ENCODE data around the gene OGFOD2. TPM values are rescaled to one million over a fixed set of nuclear protein-coding genes. Genes with fewer than 3 reads are reported as not detected.
A peak's percentile ranks its signal among the peaks of the same experiment; 100 is the strongest.

The OGFOD2 gene
- total RNA-seq (10 to 100 TPM; 17.4 to 45.3 (median 43.7) TPM), total RNA-seq (1.2 to 7.3 (median 3.3) reads per million in 29 experiments)
- 10.2 TPM for total RNA-seq (2013)

- peaks cover 26 to 48% (median 37%) of the 10 kb centered on the region in 3 donors for H3K4me1 Mint-ChIP-seq
- no peaks in the 10 kb centered on the region for H3K27me3 ChIP-seq (replicated peaks in 1 of 2; ENCODE audit: control insufficient read depth in 2 of 2, extremely low read depth in 1 of 2, insufficient read depth in 2 of 2, low read length in 1 of 2)
- CTCF ChIA-PET, result interaction anchor here in 1 of 2 donors (0.8 to 1.2 kb wide), 4 partner anchors 9 to 96 kb away, joined by 3 to 5 read pairs (median 4); partner anchors contain the start of gene ABCB9
- peak within 1 kb of the TSS; percentile 97 for H3K4me3 Mint-ChIP-seq
- peak within 1 kb of the TSS; percentile 92 to 94 for H3K4me3 ChIP-seq (ENCODE audit: control insufficient read depth in 1 of 2, extremely low read depth in 1 of 2, low read length in 1 of 2)
- no peaks in the 10 kb centered on the region for H3K9me3 Mint-ChIP-seq
- peaks cover 15 to 55% of the 10 kb centered on the region in 2 experiments for H3K4me1 ChIP-seq (ENCODE audit: control insufficient read depth in 1 of 2, extremely low read depth in 1 of 2, insufficient read depth in 2 of 2, low read length in 2 of 2)
- H3K27ac ChIP-seq (ENCODE audit: low read length), result peak within 1 kb of the TSS; percentile 99
- no peaks in the 10 kb centered on the region for H3K9me3 ChIP-seq
- H3K27ac Mint-ChIP-seq, result peak within 1 kb of the TSS; percentile 99 to 100
- POLR2A ChIA-PET, result interaction anchor here (0.5 to 1.0 kb wide), 8 partner anchors 9 to 1678 kb away, joined by 3 to 12 read pairs (median 5); partner anchors contain the start of gene TMED2 (in 1 of the 2)
- WGBS (ENCODE audit: insufficient coverage), result under 1% methylated on average over 54 of the region's 66 CpGs
- H3K36me3 ChIP-seq (ENCODE audit: control insufficient read depth in 2 of 2, extremely low read depth in 1 of 2, insufficient read depth in 1 of 2, low read length in 1 of 2), result peaks cover 5 to 12% of the 10 kb centered on the region in 2 donors
- H3K36me3 Mint-ChIP-seq, result no peaks in the 10 kb centered on the region
- no peaks in the 10 kb centered on the region for H3K27me3 Mint-ChIP-seq
- ATAC-seq (replicated peaks in 1 of 4) (peak; percentile 83 to 88 (median 85)), DNase-seq (peak; percentile 87 to 96 (median 93))
Observed at GRCh38 chr12:122974892-122975789, at the start of gene OGFOD2. TSS of gene OGFOD2 (plus strand) at chr12:122975244. CDS start at chr12:122975252, 8 bp downstream.

- ATAC-seq (replicated peaks in 1 of 4), result no peak
- Histone ChIP-seq H3K4me3 (ENCODE audit: control insufficient read depth in 1 of 2, extremely low read depth in 1 of 2, low read length in 1 of 2) (no peak overlapping the region), H3K27ac (ENCODE audit: low read length) (no peak overlapping the region), H3K4me1 (ENCODE audit: control insufficient read depth in 1 of 2, extremely low read depth in 1 of 2, insufficient read depth in 2 of 2, low read length in 2 of 2) (peaks cover 0 to 3% of the 10 kb centered on the region in 2 experiments), H3K9me3 (no peaks in the 10 kb centered on the region), H3K27me3 (replicated peaks in 1 of 2; ENCODE audit: control insufficient read depth in 2 of 2, extremely low read depth in 1 of 2, insufficient read depth in 2 of 2, low read length in 1 of 2) (peaks cover 0 to 3% of the 10 kb centered on the region in 2 experiments), H3K36me3 (ENCODE audit: control insufficient read depth in 2 of 2, extremely low read depth in 1 of 2, insufficient read depth in 1 of 2, low read length in 1 of 2) (peaks cover 0 to 4% of the 10 kb centered on the region in 2 donors)
- DNase-seq, result no peak
- ChIA-PET CTCF (no interaction called here), POLR2A (no interaction called here)
- Mint-ChIP-seq H3K27me3 (no peaks in the 10 kb centered on the region), H3K4me3 (no peak overlapping the region), H3K9me3 (no peaks in the 10 kb centered on the region), H3K36me3 (no peaks in the 10 kb centered on the region), H3K27ac (no peak overlapping the region), H3K4me1 (peaks cover 0 to 2% (median 0%) of the 10 kb centered on the region in 3 donors)
- WGBS (ENCODE audit: insufficient coverage), result 67% methylated on average over 5 of the region's 11 CpGs
Observed at GRCh38 chr12:122927756-122928403, 47.2 kb upstream of the OGFOD2 start.

GRCh38 chr12:122928404-122929147 is 46.5 kb upstream of the OGFOD2 start:
- H3K4me1 ChIP-seq (ENCODE audit: control insufficient read depth in 1 of 2, extremely low read depth in 1 of 2, insufficient read depth in 2 of 2, low read length in 2 of 2), result peaks cover 0 to 3% of the 10 kb centered on the region in 2 experiments
- no peaks in the 10 kb centered on the region for H3K9me3 Mint-ChIP-seq
- H3K27me3 ChIP-seq (replicated peaks in 1 of 2; ENCODE audit: control insufficient read depth in 2 of 2, extremely low read depth in 1 of 2, insufficient read depth in 2 of 2, low read length in 1 of 2), result peaks cover 0 to 3% of the 10 kb centered on the region in 2 experiments
- no peak overlapping the region for H3K27ac ChIP-seq (ENCODE audit: low read length)
- no peak for ATAC-seq (replicated peaks in 1 of 4)
- no peaks in the 10 kb centered on the region for H3K9me3 ChIP-seq
- H3K27me3 Mint-ChIP-seq, result no peaks in the 10 kb centered on the region
- ChIA-PET POLR2A (no interaction called here), CTCF (no interaction called here)
- no peak overlapping the region for H3K4me3 Mint-ChIP-seq
- H3K27ac Mint-ChIP-seq, result no peak overlapping the region
- H3K36me3 ChIP-seq (ENCODE audit: control insufficient read depth in 2 of 2, extremely low read depth in 1 of 2, insufficient read depth in 1 of 2, low read length in 1 of 2), result peaks cover 0 to 4% of the 10 kb centered on the region in 2 donors
- no peak for DNase-seq
- H3K4me1 Mint-ChIP-seq, result peaks cover 0 to 2% (median 0%) of the 10 kb centered on the region in 3 donors
- 93% methylated on average over 8 of the region's 12 CpGs for WGBS (ENCODE audit: insufficient coverage)
- H3K36me3 Mint-ChIP-seq, result no peaks in the 10 kb centered on the region
- no peak overlapping the region for H3K4me3 ChIP-seq (ENCODE audit: control insufficient read depth in 1 of 2, extremely low read depth in 1 of 2, low read length in 1 of 2)

- Mint-ChIP-seq H3K27ac (no peak overlapping the region), H3K9me3 (no peaks in the 10 kb centered on the region), H3K4me1 (peaks cover 0 to 2% (median 0%) of the 10 kb centered on the region in 3 donors), H3K36me3 (no peaks in the 10 kb centered on the region), H3K4me3 (no peak overlapping the region), H3K27me3 (no peaks in the 10 kb centered on the region)
- DNase-seq (no peak), ATAC-seq (replicated peaks in 1 of 4) (no peak)
- Histone ChIP-seq H3K9me3 (no peaks in the 10 kb centered on the region), H3K27ac (ENCODE audit: low read length) (no peak overlapping the region), H3K27me3 (replicated peaks in 1 of 2; ENCODE audit: control insufficient read depth in 2 of 2, extremely low read depth in 1 of 2, insufficient read depth in 2 of 2, low read length in 1 of 2) (peaks cover 0 to 3% of the 10 kb centered on the region in 2 experiments), H3K4me3 (ENCODE audit: control insufficient read depth in 1 of 2, extremely low read depth in 1 of 2, low read length in 1 of 2) (no peak overlapping the region), H3K36me3 (ENCODE audit: control insufficient read depth in 2 of 2, extremely low read depth in 1 of 2, insufficient read depth in 1 of 2, low read length in 1 of 2) (peaks cover 0 to 4% of the 10 kb centered on the region in 2 donors), H3K4me1 (ENCODE audit: control insufficient read depth in 1 of 2, extremely low read depth in 1 of 2, insufficient read depth in 2 of 2, low read length in 2 of 2) (peaks cover 0 to 3% of the 10 kb centered on the region in 2 experiments)
- WGBS (ENCODE audit: insufficient coverage), result 100% methylated on average over 7 of the region's 14 CpGs
- ChIA-PET POLR2A (interaction anchor here in 1 of 2 donors (0.5 kb wide), 1 partner anchor 239 kb away, joined by 4 read pairs; no protein-coding TSS in a partner anchor), CTCF (no interaction called here)
Observed at GRCh38 chr12:122929148-122929538, 45.9 kb upstream of the OGFOD2 start.

GRCh38 chr12:122929812-122930211 is 45.2 kb upstream of the OGFOD2 start:
- H3K9me3 Mint-ChIP-seq, result no peaks in the 10 kb centered on the region
- H3K9me3 ChIP-seq, result no peaks in the 10 kb centered on the region
- WGBS (ENCODE audit: insufficient coverage), result 95% methylated on average over 23 of the region's 23 CpGs
- H3K27me3 ChIP-seq (replicated peaks in 1 of 2; ENCODE audit: control insufficient read depth in 2 of 2, extremely low read depth in 1 of 2, insufficient read depth in 2 of 2, low read length in 1 of 2), result peaks cover 0 to 3% of the 10 kb centered on the region in 2 experiments
- no peak overlapping the region for H3K4me3 ChIP-seq (ENCODE audit: control insufficient read depth in 1 of 2, extremely low read depth in 1 of 2, low read length in 1 of 2)
- no peak overlapping the region for H3K27ac ChIP-seq (ENCODE audit: low read length)
- H3K36me3 ChIP-seq (ENCODE audit: control insufficient read depth in 2 of 2, extremely low read depth in 1 of 2, insufficient read depth in 1 of 2, low read length in 1 of 2), result peaks cover 0 to 4% of the 10 kb centered on the region in 2 donors
- no peak for DNase-seq
- no peak overlapping the region for H3K4me3 Mint-ChIP-seq
- no peaks in the 10 kb centered on the region for H3K36me3 Mint-ChIP-seq
- no peak for ATAC-seq (replicated peaks in 1 of 4)
- peaks cover 0 to 2% (median 0%) of the 10 kb centered on the region in 3 donors for H3K4me1 Mint-ChIP-seq
- POLR2A ChIA-PET, result interaction anchor here (0.5 to 0.6 kb wide), 2 partner anchors 88 to 239 kb away, joined by 3 to 4 read pairs; no protein-coding TSS in a partner anchor
- H3K27me3 Mint-ChIP-seq, result no peaks in the 10 kb centered on the region
- H3K27ac Mint-ChIP-seq, result no peak overlapping the region
- peaks cover 0 to 3% of the 10 kb centered on the region in 2 experiments for H3K4me1 ChIP-seq (ENCODE audit: control insufficient read depth in 1 of 2, extremely low read depth in 1 of 2, insufficient read depth in 2 of 2, low read length in 2 of 2)
- CTCF ChIA-PET, result interaction anchor here in 1 of 2 donors (0.6 to 0.7 kb wide), 2 partner anchors 8 to 23 kb away, joined by 5 to 6 read pairs; no protein-coding TSS in a partner anchor
